ENCODE data around the gene SOCS3.

DNA sequence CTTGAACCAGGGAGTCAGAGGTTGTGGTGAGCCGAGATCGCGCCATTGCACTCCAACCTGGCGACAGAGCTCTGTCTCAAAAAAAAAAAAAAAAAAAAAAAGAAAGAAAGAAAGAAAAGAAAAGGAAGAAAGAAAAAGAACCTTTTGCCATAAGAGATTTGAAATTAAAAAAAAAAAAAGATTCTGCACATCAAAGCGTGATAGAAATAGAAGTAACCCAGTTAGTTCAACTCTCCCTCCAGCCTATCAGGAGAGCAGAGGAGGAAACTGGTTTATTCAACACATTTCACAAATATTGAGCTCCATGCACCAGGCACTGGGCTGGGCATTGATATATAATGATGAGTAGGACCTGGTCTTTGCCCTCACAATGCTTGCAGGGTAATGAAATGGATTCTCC lies 2.4 kb upstream of the SOCS3 start:
- TF ChIP-seq TAF1 (IDR thresholded peaks at IDR 0.05; ENCODE audit: borderline replicate concordance, insufficient read depth, low read length), result no peak
- no peak for TF ChIP-seq POLR2AphosphoS5 (IDR thresholded peaks at IDR 0.05; ENCODE audit: low read depth, low read length)
- no peak for TF ChIP-seq FOXP2 (optimal IDR thresholded peaks at IDR 0.05; ENCODE audit: borderline replicate concordance, extremely low read depth, extremely low read length, insufficient read depth)
- no peak for TF ChIP-seq SIN3A (IDR thresholded peaks at IDR 0.05; ENCODE audit: borderline replicate concordance, insufficient read depth, low read length)
- TF ChIP-seq, protein P1, sequence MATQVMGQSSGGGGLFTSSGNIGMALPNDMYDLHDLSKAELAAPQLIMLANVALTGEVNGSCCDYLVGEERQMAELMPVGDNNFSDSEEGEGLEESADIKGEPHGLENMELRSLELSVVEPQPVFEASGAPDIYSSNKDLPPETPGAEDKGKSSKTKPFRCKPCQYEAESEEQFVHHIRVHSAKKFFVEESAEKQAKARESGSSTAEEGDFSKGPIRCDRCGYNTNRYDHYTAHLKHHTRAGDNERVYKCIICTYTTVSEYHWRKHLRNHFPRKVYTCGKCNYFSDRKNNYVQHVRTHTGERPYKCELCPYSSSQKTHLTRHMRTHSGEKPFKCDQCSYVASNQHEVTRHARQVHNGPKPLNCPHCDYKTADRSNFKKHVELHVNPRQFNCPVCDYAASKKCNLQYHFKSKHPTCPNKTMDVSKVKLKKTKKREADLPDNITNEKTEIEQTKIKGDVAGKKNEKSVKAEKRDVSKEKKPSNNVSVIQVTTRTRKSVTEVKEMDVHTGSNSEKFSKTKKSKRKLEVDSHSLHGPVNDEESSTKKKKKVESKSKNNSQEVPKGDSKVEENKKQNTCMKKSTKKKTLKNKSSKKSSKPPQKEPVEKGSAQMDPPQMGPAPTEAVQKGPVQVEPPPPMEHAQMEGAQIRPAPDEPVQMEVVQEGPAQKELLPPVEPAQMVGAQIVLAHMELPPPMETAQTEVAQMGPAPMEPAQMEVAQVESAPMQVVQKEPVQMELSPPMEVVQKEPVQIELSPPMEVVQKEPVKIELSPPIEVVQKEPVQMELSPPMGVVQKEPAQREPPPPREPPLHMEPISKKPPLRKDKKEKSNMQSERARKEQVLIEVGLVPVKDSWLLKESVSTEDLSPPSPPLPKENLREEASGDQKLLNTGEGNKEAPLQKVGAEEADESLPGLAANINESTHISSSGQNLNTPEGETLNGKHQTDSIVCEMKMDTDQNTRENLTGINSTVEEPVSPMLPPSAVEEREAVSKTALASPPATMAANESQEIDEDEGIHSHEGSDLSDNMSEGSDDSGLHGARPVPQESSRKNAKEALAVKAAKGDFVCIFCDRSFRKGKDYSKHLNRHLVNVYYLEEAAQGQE (IDR thresholded peaks at IDR 0.05; ENCODE audit: insufficient read depth in 1 of 2, low read depth in 2 of 2, low read length in 2 of 2), result no peak

Measured in PFSK-1 (cell line).